22Rv1 (cell line): ENCODE measurements around the gene ATG4B.

Source experiments
- H3K27ac ChIP-seq: fragments of 450-650 bp; 2 replicates; pipeline ENCODE4 v1.5.1; 2017
- CTCF ChIP-seq: fragments of 450-650 bp; IDR thresholded peaks from 2 replicates; pipeline ENCODE4 v1.5.1; 2017; ENCODE audit warnings: mild to moderate bottlenecking
- ZFX ChIP-seq: fragments of 450-650 bp; IDR thresholded peaks from 2 replicates; pipeline ENCODE4 v1.6.1; 2017; ENCODE audit warnings: antibody characterized with exemption, borderline replicate concordance

ATG4B gene

DNA sequence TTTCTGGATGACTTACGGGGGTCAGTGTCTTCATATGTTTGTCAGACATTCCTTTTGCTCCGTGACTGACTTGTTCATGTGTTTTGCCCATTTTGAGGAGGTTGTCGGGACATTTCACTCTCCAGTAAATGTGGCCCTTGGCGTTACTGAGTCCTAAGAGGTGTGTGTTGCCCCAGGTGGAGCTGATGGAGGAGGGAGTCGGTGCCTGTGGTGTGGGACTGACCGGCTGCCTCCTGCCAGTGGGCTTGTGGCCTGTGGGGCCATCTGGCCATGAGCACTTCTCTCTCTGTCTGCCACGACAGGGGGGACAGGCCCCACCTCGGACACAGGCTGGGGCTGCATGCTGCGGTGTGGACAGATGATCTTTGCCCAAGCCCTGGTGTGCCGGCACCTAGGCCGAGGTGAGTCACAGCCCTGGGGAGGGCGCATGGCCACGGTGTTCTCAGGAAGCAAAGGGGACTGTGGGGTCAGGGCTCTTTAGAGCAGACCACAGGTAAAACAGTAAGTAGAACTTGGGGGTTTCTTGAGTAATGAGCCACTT is 15.8 kb downstream of the ATG4B start:
- no peak for TF ChIP-seq ZFX
- TF ChIP-seq CTCF = no peak
- no peak overlapping the region for H3K27ac ChIP-seq

GRCh38 chr2:241654551-241654950 is 17.1 kb downstream of the ATG4B start:
- no peak overlapping the region for H3K27ac ChIP-seq
- TF ChIP-seq CTCF (no peak), ZFX (no peak)

- no peak overlapping the region for H3K27ac ChIP-seq
- TF ChIP-seq CTCF = no peak
- no peak for TF ChIP-seq ZFX
Measured at GRCh38 chr2:241655516-241656189, 18.2 kb downstream of the ATG4B start.

GRCh38 chr2:241656190-241656741 is 18.8 kb downstream of the ATG4B start:
- no peak overlapping the region for H3K27ac ChIP-seq

GRCh38 chr2:241657786-241658254 is 20.3 kb downstream of the ATG4B start:
- TF ChIP-seq CTCF = no peak
- TF ChIP-seq ZFX = no peak
- H3K27ac ChIP-seq = no peak overlapping the region

More at GRCh38 chr2:241656190-241656741, 18.8 kb downstream of the ATG4B start:
- TF ChIP-seq ZFX = no peak
- TF ChIP-seq CTCF = no peak

GRCh38 chr2:241658296-241658695 is 20.8 kb downstream of the ATG4B start:
- TF ChIP-seq CTCF (no peak), ZFX (no peak)
- no peak overlapping the region for H3K27ac ChIP-seq

GRCh38 chr2:241659150-241659739 is 21.8 kb downstream of the ATG4B start:
- no peak overlapping the region for H3K27ac ChIP-seq
- TF ChIP-seq CTCF = peak; percentile 85
- TF ChIP-seq ZFX = no peak
